ENCODE data around the gene SH2D1A. TPM values are rescaled to one million over a fixed set of nuclear protein-coding genes. Genes with fewer than 3 reads are reported as not detected.

The SH2D1A gene
- total RNA-seq, 1 donor: not detected

DNA sequence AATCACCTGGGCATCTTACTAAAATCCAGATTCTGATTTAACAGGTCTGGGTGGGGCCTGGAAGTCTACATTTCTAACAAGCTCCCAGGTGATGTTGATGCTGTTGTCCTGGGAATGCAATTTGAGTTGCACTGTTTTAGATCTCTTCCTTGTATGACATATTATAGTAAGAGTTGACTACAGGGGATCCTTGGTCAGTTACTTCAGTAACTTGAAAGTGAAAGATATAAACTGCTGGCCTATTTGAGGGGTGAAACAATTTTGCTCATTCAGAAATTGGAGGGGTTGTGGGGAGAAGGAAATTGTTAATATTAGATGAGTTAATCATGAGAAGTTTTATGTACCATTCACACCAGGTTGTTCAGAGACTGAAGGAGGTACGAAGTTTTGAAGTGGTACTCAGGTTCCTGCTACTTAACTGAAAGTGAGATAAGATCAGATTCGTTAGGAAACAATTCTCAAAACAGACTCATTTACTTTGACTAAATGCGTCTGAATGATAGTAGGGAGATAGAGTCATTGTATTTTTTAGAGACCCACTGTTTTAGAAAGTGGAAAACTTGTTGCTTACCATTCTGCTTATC is 12.5 kb downstream of the SH2D1A start:
- Histone ChIP-seq H3K79me2 (ENCODE audit: insufficient read depth, low read length) (no peaks in the 10 kb centered on the region), H3K4me2 (ENCODE audit: insufficient read depth, low read length) (no peak overlapping the region), H3K4me3 (ENCODE audit: insufficient read depth, low read length) (no peak overlapping the region), H3K27me3 (ENCODE audit: insufficient read depth, low read length) (no peaks in the 10 kb centered on the region), H2AFZ (ENCODE audit: low read length) (no peak overlapping the region), H3K9me3 (ENCODE audit: low read depth, low read length) (no peaks in the 10 kb centered on the region), H3K4me1 (ENCODE audit: insufficient read depth, low read length) (no peaks in the 10 kb centered on the region), H4K20me1 (ENCODE audit: insufficient read depth, low read length) (no peaks in the 10 kb centered on the region), H3K27ac (ENCODE audit: low read depth, low read length) (no peak overlapping the region), H3K36me3 (ENCODE audit: insufficient read depth, low read length) (no peaks in the 10 kb centered on the region)
- no peak for DNase-seq (ENCODE audit: insufficient read length, low spot score, missing footprints)
- TF ChIP-seq, protein P1, sequence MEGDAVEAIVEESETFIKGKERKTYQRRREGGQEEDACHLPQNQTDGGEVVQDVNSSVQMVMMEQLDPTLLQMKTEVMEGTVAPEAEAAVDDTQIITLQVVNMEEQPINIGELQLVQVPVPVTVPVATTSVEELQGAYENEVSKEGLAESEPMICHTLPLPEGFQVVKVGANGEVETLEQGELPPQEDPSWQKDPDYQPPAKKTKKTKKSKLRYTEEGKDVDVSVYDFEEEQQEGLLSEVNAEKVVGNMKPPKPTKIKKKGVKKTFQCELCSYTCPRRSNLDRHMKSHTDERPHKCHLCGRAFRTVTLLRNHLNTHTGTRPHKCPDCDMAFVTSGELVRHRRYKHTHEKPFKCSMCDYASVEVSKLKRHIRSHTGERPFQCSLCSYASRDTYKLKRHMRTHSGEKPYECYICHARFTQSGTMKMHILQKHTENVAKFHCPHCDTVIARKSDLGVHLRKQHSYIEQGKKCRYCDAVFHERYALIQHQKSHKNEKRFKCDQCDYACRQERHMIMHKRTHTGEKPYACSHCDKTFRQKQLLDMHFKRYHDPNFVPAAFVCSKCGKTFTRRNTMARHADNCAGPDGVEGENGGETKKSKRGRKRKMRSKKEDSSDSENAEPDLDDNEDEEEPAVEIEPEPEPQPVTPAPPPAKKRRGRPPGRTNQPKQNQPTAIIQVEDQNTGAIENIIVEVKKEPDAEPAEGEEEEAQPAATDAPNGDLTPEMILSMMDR (IDR thresholded peaks at IDR 0.05; ENCODE audit: extremely low read depth, low read depth, low read length): no peak

GRCh38 chrX:124362072-124362471 is 15.7 kb downstream of the SH2D1A start:
- Histone ChIP-seq H3K4me2 (ENCODE audit: insufficient read depth, low read length) (no peak overlapping the region), H3K36me3 (ENCODE audit: insufficient read depth, low read length) (no peaks in the 10 kb centered on the region), H3K4me1 (ENCODE audit: insufficient read depth, low read length) (no peaks in the 10 kb centered on the region), H4K20me1 (ENCODE audit: insufficient read depth, low read length) (no peaks in the 10 kb centered on the region), H3K27ac (ENCODE audit: low read depth, low read length) (no peak overlapping the region), H3K4me3 (ENCODE audit: insufficient read depth, low read length) (no peak overlapping the region), H3K9me3 (ENCODE audit: low read depth, low read length) (no peaks in the 10 kb centered on the region), H3K79me2 (ENCODE audit: insufficient read depth, low read length) (no peaks in the 10 kb centered on the region), H3K27me3 (ENCODE audit: insufficient read depth, low read length) (no peaks in the 10 kb centered on the region), H2AFZ (ENCODE audit: low read length) (no peak overlapping the region)
- TF ChIP-seq, protein P1 (IDR thresholded peaks at IDR 0.05; ENCODE audit: extremely low read depth, low read depth, low read length): no peak
- no peak for DNase-seq (ENCODE audit: insufficient read length, low spot score, missing footprints)

DNA sequence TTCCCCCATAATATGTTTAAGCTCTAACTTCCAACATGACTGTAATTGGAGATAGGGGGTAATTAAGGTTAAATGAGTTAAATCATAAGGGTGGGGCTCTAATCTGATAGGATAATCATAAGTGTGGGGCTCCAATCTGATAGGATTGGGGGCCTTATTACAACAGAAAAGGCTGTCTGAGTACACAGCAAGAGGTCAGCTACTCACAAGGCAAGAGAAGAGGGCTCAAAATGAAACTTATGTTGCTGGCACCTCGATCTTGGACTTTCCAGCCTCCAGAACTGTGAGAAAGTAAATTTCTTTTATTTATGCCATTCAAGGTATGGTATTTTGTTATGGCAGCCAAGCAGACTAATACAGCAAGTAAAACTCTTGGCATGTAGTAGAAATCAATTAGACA is 16.4 kb downstream of the SH2D1A start:
- H4K20me1 ChIP-seq (ENCODE audit: insufficient read depth, low read length): no peaks in the 10 kb centered on the region
- H3K4me3 ChIP-seq (ENCODE audit: insufficient read depth, low read length): no peak overlapping the region
- no peaks in the 10 kb centered on the region for H3K36me3 ChIP-seq (ENCODE audit: insufficient read depth, low read length)
- TF ChIP-seq, protein P1 (IDR thresholded peaks at IDR 0.05; ENCODE audit: extremely low read depth, low read depth, low read length): no peak
- no peaks in the 10 kb centered on the region for H3K9me3 ChIP-seq (ENCODE audit: low read depth, low read length)
- H3K27me3 ChIP-seq (ENCODE audit: insufficient read depth, low read length): no peaks in the 10 kb centered on the region
- no peak for DNase-seq (ENCODE audit: insufficient read length, low spot score, missing footprints)
- no peak overlapping the region for H3K4me2 ChIP-seq (ENCODE audit: insufficient read depth, low read length)
- no peaks in the 10 kb centered on the region for H3K4me1 ChIP-seq (ENCODE audit: insufficient read depth, low read length)
- no peak overlapping the region for H3K27ac ChIP-seq (ENCODE audit: low read depth, low read length)
- H3K79me2 ChIP-seq (ENCODE audit: insufficient read depth, low read length): no peaks in the 10 kb centered on the region
- no peak overlapping the region for H2AFZ ChIP-seq (ENCODE audit: low read length)

- Histone ChIP-seq H3K4me3 (ENCODE audit: insufficient read depth, low read length) (no peak overlapping the region), H3K27me3 (ENCODE audit: insufficient read depth, low read length) (no peaks in the 10 kb centered on the region), H2AFZ (ENCODE audit: low read length) (no peak overlapping the region), H4K20me1 (ENCODE audit: insufficient read depth, low read length) (no peaks in the 10 kb centered on the region), H3K79me2 (ENCODE audit: insufficient read depth, low read length) (no peaks in the 10 kb centered on the region), H3K9me3 (ENCODE audit: low read depth, low read length) (no peaks in the 10 kb centered on the region), H3K27ac (ENCODE audit: low read depth, low read length) (no peak overlapping the region), H3K4me1 (ENCODE audit: insufficient read depth, low read length) (no peaks in the 10 kb centered on the region), H3K36me3 (ENCODE audit: insufficient read depth, low read length) (no peaks in the 10 kb centered on the region), H3K4me2 (ENCODE audit: insufficient read depth, low read length) (no peak overlapping the region)
- no peak for DNase-seq (ENCODE audit: insufficient read length, low spot score, missing footprints)
- TF ChIP-seq, protein P1 (IDR thresholded peaks at IDR 0.05; ENCODE audit: extremely low read depth, low read depth, low read length): no peak
Observed at GRCh38 chrX:124369722-124370121, 23.4 kb downstream of the SH2D1A start.
